Cardiac fibroblast (primary cell): ENCODE results near the gene KRT4.
A peak's percentile ranks its signal among the peaks of the same experiment; 100 is the strongest.

ENCODE experiments used
- DNase-seq, 2 donors: peaks; one replicate each; pipeline versions ENCODE4 v3.0.0 to v3.0.0-alpha.2; 2010; ENCODE audit warnings: low read depth in 2 of 2
- H3K4me3 ChIP-seq, 2 donors: replicated peaks in 1 of 2; 1 replicate in 1 of 2; 2 replicates in 1 of 2; pipeline ENCODE4 v1.5.1; 2011; ENCODE audit warnings: low read depth in 2 of 2, low read length in 2 of 2, mild to moderate bottlenecking in 2 of 2, moderate library complexity in 1 of 2
- TF ChIP-seq, protein P1 (sequence below): IDR thresholded peaks from one replicate; pipeline ENCODE4 v1.5.1; 2011; ENCODE audit warnings: low read depth, mild to moderate bottlenecking, low read length, inconsistent platforms

Gene KRT4

GRCh38 chr12:52836491-52837412 lies 22.8 kb upstream of the KRT4 start:
- no peak for DNase-seq
- TF ChIP-seq, protein P1, sequence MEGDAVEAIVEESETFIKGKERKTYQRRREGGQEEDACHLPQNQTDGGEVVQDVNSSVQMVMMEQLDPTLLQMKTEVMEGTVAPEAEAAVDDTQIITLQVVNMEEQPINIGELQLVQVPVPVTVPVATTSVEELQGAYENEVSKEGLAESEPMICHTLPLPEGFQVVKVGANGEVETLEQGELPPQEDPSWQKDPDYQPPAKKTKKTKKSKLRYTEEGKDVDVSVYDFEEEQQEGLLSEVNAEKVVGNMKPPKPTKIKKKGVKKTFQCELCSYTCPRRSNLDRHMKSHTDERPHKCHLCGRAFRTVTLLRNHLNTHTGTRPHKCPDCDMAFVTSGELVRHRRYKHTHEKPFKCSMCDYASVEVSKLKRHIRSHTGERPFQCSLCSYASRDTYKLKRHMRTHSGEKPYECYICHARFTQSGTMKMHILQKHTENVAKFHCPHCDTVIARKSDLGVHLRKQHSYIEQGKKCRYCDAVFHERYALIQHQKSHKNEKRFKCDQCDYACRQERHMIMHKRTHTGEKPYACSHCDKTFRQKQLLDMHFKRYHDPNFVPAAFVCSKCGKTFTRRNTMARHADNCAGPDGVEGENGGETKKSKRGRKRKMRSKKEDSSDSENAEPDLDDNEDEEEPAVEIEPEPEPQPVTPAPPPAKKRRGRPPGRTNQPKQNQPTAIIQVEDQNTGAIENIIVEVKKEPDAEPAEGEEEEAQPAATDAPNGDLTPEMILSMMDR: no peak
- no peak overlapping the region for H3K4me3 ChIP-seq

GRCh38 chr12:52836042-52836466 lies 22.1 kb upstream of the KRT4 start:
- TF ChIP-seq, protein P1: no peak
- peak; percentile 67 to 74 for DNase-seq
- no peak overlapping the region for H3K4me3 ChIP-seq

- peak in 1 of 2 donors; percentile 6 for DNase-seq
- H3K4me3 ChIP-seq: no peak overlapping the region
- TF ChIP-seq, protein P1: no peak
Observed at GRCh38 chr12:52835271-52836041, 21.5 kb upstream of the KRT4 start.

DNA sequence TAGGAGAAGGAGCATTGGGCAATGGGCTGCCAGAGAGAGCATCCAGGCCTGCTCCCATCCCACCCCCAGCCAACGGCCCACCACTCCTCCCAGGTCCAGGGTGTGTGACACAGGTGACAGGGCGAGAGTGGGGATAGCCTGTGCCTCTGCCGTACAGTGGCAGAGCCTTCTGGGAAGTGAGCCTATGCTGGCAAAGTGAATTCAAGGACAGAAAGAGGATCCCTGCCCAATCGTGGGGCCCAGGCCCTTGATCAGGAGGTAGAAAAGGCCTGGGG lies 20.7 kb upstream of the KRT4 start:
- TF ChIP-seq, protein P1: no peak
- no peak overlapping the region for H3K4me3 ChIP-seq
- DNase-seq: no peak

- DNase-seq: no peak
- no peak within 1 kb of the TSS for H3K4me3 ChIP-seq
- TF ChIP-seq, protein P1: no peak
Observed at GRCh38 chr12:52833922-52834726, 20.2 kb upstream of the KRT4 start, which contains the start of gene KRT79. TSS of gene KRT79 (minus strand) at chr12:52834311. CDS start at chr12:52834260, 51 bp downstream.

DNA sequence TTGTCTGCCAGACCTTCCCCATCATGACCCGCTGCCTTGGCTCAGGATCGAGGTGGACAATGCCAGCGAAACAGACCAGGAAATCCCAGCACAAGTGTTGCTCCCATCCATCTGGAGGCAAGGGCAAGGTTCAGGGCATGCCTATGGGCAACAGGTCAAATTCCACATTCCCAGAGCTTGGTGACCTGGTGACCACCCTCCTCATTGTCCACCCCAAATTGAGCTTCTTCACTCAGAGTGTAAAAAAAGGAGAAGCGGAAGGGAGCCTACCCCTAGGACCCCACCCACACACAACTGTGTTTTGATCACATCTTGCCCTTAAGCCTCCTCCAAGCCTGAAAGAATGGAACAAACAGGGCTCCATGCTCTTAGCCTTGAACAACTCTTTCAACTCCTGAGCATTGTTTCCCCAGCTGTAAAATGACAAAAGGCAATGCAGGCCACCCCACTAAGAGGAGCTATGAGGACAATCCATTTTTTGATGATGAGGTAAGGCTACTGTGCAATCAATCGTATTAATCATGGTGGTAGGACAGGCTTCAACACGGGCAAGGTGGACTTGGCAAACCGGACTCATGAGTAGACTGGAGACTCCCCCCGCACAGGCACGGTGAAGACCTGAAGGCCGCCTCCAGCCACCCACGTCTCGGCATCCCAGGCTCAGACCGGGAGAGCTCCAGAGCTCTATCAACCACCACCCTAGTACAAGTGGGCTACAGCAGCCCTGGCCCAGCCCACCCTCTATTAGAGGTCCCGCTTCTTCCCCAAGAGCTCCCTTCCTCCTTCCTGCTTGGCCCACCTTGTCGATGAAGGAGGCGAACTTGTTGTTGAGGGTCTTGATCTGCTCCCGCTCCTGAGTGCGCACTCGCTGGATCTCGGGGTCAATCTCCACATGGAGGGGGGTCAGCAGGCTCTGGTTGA lies 19.3 kb upstream of the KRT4 start:
- no peak overlapping the region for H3K4me3 ChIP-seq
- TF ChIP-seq, protein P1: no peak
- no peak for DNase-seq
